ENCODE measurements around the gene FNDC10. TPM values are rescaled to one million over a fixed set of nuclear protein-coding genes. Genes with fewer than 3 reads are reported as not detected.

Gene FNDC10
- total RNA-seq, 1 experiment from 2014 or later = 25.6 TPM

GRCh38 chr1:1614204-1614953 lies 14.4 kb upstream of the FNDC10 start:
- Histone ChIP-seq H3K36me3 (replicated peaks; ENCODE audit: control insufficient read depth, insufficient read depth, low read length) (peaks cover 1% of the 10 kb centered on the region; the same call in 1 of the 2 replicates), H3K27me3 (ENCODE audit: control insufficient read depth, insufficient read depth, low read length) (no peaks in the 10 kb centered on the region)
- DNase-seq = no peak

GRCh38 chr1:1613509-1614082 lies 13.7 kb upstream of the FNDC10 start:
- DNase-seq = no peak
- Histone ChIP-seq H3K4me3 (ENCODE audit: insufficient read depth, low read depth, low read length) (no peak overlapping the region), H3K27me3 (ENCODE audit: control insufficient read depth, insufficient read depth, low read length) (no peaks in the 10 kb centered on the region), H3K36me3 (replicated peaks; ENCODE audit: control insufficient read depth, insufficient read depth, low read length) (peaks cover 1% of the 10 kb centered on the region; the same call in 1 of the 2 replicates)

More at GRCh38 chr1:1614204-1614953, 14.4 kb upstream of the FNDC10 start:
- H3K4me3 ChIP-seq (ENCODE audit: insufficient read depth, low read depth, low read length) = peak overlapping the region; percentile 100

- no peak for DNase-seq
- Histone ChIP-seq H3K27me3 (ENCODE audit: control insufficient read depth, insufficient read depth, low read length) (no peaks in the 10 kb centered on the region), H3K36me3 (replicated peaks; ENCODE audit: control insufficient read depth, insufficient read depth, low read length) (no peaks in the 10 kb centered on the region), H3K4me3 (ENCODE audit: insufficient read depth, low read depth, low read length) (no peak overlapping the region)
Observed at GRCh38 chr1:1612104-1612400, 12.1 kb upstream of the FNDC10 start.

GRCh38 chr1:1610796-1611195 lies 10.9 kb upstream of the FNDC10 start:
- H3K4me3 ChIP-seq (ENCODE audit: insufficient read depth, low read depth, low read length) = no peak overlapping the region
- DNase-seq = no peak
- no peaks in the 10 kb centered on the region for H3K36me3 ChIP-seq (replicated peaks; ENCODE audit: control insufficient read depth, insufficient read depth, low read length)
- no peaks in the 10 kb centered on the region for H3K27me3 ChIP-seq (ENCODE audit: control insufficient read depth, insufficient read depth, low read length)

GRCh38 chr1:1609822-1610485 lies 10.0 kb upstream of the FNDC10 start:
- H3K4me3 ChIP-seq (ENCODE audit: insufficient read depth, low read depth, low read length) = no peak overlapping the region
- H3K36me3 ChIP-seq (replicated peaks; ENCODE audit: control insufficient read depth, insufficient read depth, low read length) = no peaks in the 10 kb centered on the region
- no peaks in the 10 kb centered on the region for H3K27me3 ChIP-seq (ENCODE audit: control insufficient read depth, insufficient read depth, low read length)
- DNase-seq = no peak

- DNase-seq = no peak
- H3K27me3 ChIP-seq (ENCODE audit: control insufficient read depth, insufficient read depth, low read length) = peaks cover 7% of the 10 kb centered on the region
- no peaks in the 10 kb centered on the region for H3K36me3 ChIP-seq (replicated peaks; ENCODE audit: control insufficient read depth, insufficient read depth, low read length)
- H3K4me3 ChIP-seq (ENCODE audit: insufficient read depth, low read depth, low read length) = no peak overlapping the region
Observed at GRCh38 chr1:1606232-1606631, 6.3 kb upstream of the FNDC10 start.

- H3K36me3 ChIP-seq (replicated peaks; ENCODE audit: control insufficient read depth, insufficient read depth, low read length) = no peaks in the 10 kb centered on the region
- no peak for DNase-seq
- H3K27me3 ChIP-seq (ENCODE audit: control insufficient read depth, insufficient read depth, low read length) = peaks cover 12% of the 10 kb centered on the region
- no peak overlapping the region for H3K4me3 ChIP-seq (ENCODE audit: insufficient read depth, low read depth, low read length)
Observed at GRCh38 chr1:1605724-1606123, 5.8 kb upstream of the FNDC10 start.

- H3K27me3 ChIP-seq (ENCODE audit: control insufficient read depth, insufficient read depth, low read length) = peaks cover 18% of the 10 kb centered on the region
- H3K4me3 ChIP-seq (ENCODE audit: insufficient read depth, low read depth, low read length) = no peak overlapping the region
- H3K36me3 ChIP-seq (replicated peaks; ENCODE audit: control insufficient read depth, insufficient read depth, low read length) = no peaks in the 10 kb centered on the region
- peak; percentile 82 for DNase-seq
Observed at GRCh38 chr1:1605034-1605591, 5.2 kb upstream of the FNDC10 start.

GRCh38 chr1:1604374-1605033 lies 4.6 kb upstream of the FNDC10 start:
- DNase-seq = peak; percentile 56
- Histone ChIP-seq H3K36me3 (replicated peaks; ENCODE audit: control insufficient read depth, insufficient read depth, low read length) (no peaks in the 10 kb centered on the region), H3K27me3 (ENCODE audit: control insufficient read depth, insufficient read depth, low read length) (peaks cover 18% of the 10 kb centered on the region), H3K4me3 (ENCODE audit: insufficient read depth, low read depth, low read length) (no peak overlapping the region)

- no peak overlapping the region for H3K4me3 ChIP-seq (ENCODE audit: insufficient read depth, low read depth, low read length)
- H3K27me3 ChIP-seq (ENCODE audit: control insufficient read depth, insufficient read depth, low read length) = peaks cover 23% of the 10 kb centered on the region
- no peaks in the 10 kb centered on the region for H3K36me3 ChIP-seq (replicated peaks; ENCODE audit: control insufficient read depth, insufficient read depth, low read length)
- peak; percentile 61 for DNase-seq
Observed at GRCh38 chr1:1603671-1604373, 3.9 kb upstream of the FNDC10 start.

GRCh38 chr1:1602968-1603506 lies 3.1 kb upstream of the FNDC10 start:
- Histone ChIP-seq H3K36me3 (replicated peaks; ENCODE audit: control insufficient read depth, insufficient read depth, low read length) (no peaks in the 10 kb centered on the region), H3K27me3 (ENCODE audit: control insufficient read depth, insufficient read depth, low read length) (peaks cover 26% of the 10 kb centered on the region), H3K4me3 (ENCODE audit: insufficient read depth, low read depth, low read length) (no peak overlapping the region)
- peak; percentile 59 for DNase-seq

GRCh38 chr1:1602304-1602967 lies 2.5 kb upstream of the FNDC10 start:
- H3K27me3 ChIP-seq (ENCODE audit: control insufficient read depth, insufficient read depth, low read length) = peaks cover 29% of the 10 kb centered on the region
- no peak overlapping the region for H3K4me3 ChIP-seq (ENCODE audit: insufficient read depth, low read depth, low read length)
- peak; percentile 59 for DNase-seq
- no peaks in the 10 kb centered on the region for H3K36me3 ChIP-seq (replicated peaks; ENCODE audit: control insufficient read depth, insufficient read depth, low read length)

GRCh38 chr1:1601564-1602303 lies 1.8 kb upstream of the FNDC10 start:
- no peak overlapping the region for H3K4me3 ChIP-seq (ENCODE audit: insufficient read depth, low read depth, low read length)
- no peak for DNase-seq
- H3K27me3 ChIP-seq (ENCODE audit: control insufficient read depth, insufficient read depth, low read length) = peaks cover 29% of the 10 kb centered on the region
- no peaks in the 10 kb centered on the region for H3K36me3 ChIP-seq (replicated peaks; ENCODE audit: control insufficient read depth, insufficient read depth, low read length)
